NB4 (cell line): ENCODE results near the gene PRKCE.

Source experiments
- MYC ChIP-seq: IDR thresholded peaks from 2 replicates; pipeline ENCODE4 v1.6.1; 2011; ENCODE audit warnings: low read depth, low read length
- POLR2A ChIP-seq: IDR thresholded peaks from 2 replicates; pipeline ENCODE4 v1.6.1; 2011; ENCODE audit warnings: mild to moderate bottlenecking; ENCODE audit not compliant: insufficient read length; ENCODE audit errors: extremely low read depth
- TF ChIP-seq, protein P1 (sequence below): IDR thresholded peaks from one replicate; pipeline ENCODE4 v1.5.1; 2012; ENCODE audit warnings: low read depth, low read length

DNA sequence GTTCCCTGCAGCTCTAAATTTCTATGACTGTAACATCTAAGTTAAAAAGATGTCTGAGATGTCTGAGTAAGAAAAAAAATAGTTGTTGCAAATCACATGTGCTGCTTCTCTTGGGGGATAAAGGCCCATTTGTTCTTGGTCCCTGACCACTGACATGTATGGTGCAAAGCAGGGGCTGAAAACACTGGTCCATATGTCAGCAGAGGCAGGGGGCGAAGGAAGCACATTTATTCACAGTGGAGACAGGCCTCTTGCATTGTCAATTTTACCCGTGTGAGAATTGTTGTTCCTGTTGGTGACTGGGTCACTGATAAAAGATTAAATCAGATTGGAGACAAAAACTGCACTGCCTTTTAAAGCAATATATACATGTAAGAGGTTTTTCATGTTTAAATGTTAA, 38.8 kb downstream of the PRKCE start:
- TF ChIP-seq POLR2A (no peak), MYC (no peak)
- TF ChIP-seq, protein P1, sequence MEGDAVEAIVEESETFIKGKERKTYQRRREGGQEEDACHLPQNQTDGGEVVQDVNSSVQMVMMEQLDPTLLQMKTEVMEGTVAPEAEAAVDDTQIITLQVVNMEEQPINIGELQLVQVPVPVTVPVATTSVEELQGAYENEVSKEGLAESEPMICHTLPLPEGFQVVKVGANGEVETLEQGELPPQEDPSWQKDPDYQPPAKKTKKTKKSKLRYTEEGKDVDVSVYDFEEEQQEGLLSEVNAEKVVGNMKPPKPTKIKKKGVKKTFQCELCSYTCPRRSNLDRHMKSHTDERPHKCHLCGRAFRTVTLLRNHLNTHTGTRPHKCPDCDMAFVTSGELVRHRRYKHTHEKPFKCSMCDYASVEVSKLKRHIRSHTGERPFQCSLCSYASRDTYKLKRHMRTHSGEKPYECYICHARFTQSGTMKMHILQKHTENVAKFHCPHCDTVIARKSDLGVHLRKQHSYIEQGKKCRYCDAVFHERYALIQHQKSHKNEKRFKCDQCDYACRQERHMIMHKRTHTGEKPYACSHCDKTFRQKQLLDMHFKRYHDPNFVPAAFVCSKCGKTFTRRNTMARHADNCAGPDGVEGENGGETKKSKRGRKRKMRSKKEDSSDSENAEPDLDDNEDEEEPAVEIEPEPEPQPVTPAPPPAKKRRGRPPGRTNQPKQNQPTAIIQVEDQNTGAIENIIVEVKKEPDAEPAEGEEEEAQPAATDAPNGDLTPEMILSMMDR = no peak
